ENCODE data around the gene PKM. TPM values are rescaled to one million over a fixed set of nuclear protein-coding genes. Genes with fewer than 3 reads are reported as not detected.

PKM gene
- total and polyA plus RNA-seq, 2 donors (not counting 3 experiments of a cell fraction or from before 2014, with no cell fraction given), result 689 to 968 TPM

- DNase-seq (ENCODE audit: low read depth, low spot score) (no peak), FAIRE-seq (no peak)
- BruUV-seq (replicated peaks), result no TSS peak
- CTCF ChIA-PET, result interaction anchor here (1.2 to 3.0 kb wide), 2 partner anchors 10 to 17 kb away, joined by 3 to 14 read pairs; no protein-coding TSS in a partner anchor
- Histone ChIP-seq H3K9ac (replicated peaks; ENCODE audit: extremely low read depth, insufficient read depth, low read length) (no peak overlapping the region), H3K9me3 (replicated peaks; ENCODE audit: control insufficient read depth, insufficient read depth, low read length) (no peaks in the 10 kb centered on the region), H2AFZ (ENCODE audit: low read depth, low read length) (no peak overlapping the region), H3K79me2 (ENCODE audit: control insufficient read depth, insufficient read depth, low read length) (peaks cover 71% of the 10 kb centered on the region), H3K27ac (ENCODE audit: insufficient read depth, low read depth, low read length) (no peak overlapping the region), H3K4me3 (replicated peaks in 1 of 3; ENCODE audit: insufficient read depth in 1 of 3, low read depth in 1 of 3, low read length in 3 of 3) (no peak overlapping the region), H3K4me1 (ENCODE audit: control insufficient read depth, extremely low read depth, insufficient read depth, low read length) (no peaks in the 10 kb centered on the region), H4K20me1 (replicated peaks; ENCODE audit: control insufficient read depth, extremely low read depth, insufficient read depth, low read length) (peaks cover 2% of the 10 kb centered on the region), H3K4me2 (ENCODE audit: insufficient read depth, low read length) (no peak overlapping the region), H3K9me1 (replicated peaks; ENCODE audit: control insufficient read depth, extremely low read depth, insufficient read depth, low read length) (no peaks in the 10 kb centered on the region), H3K27me3 (ENCODE audit: control insufficient read depth in 2 of 2, insufficient read depth in 2 of 2, low read length in 2 of 2) (no peaks in the 10 kb centered on the region), H3K36me3 (ENCODE audit: control insufficient read depth in 2 of 2, extremely low read depth in 1 of 2, insufficient read depth in 2 of 2, low read length in 2 of 2) (peaks cover 23 to 49% of the 10 kb centered on the region in 2 experiments)
- no peak for TF ChIP-seq MYC (IDR thresholded peaks at IDR 0.05; ENCODE audit: low read depth, low read length)
- no peak for TF ChIP-seq CTCF (IDR thresholded peaks at IDR 0.05; ENCODE audit: extremely low read depth in 1 of 2, insufficient read depth in 1 of 2, low read depth in 1 of 2, low read length in 2 of 2)
- no peak for TF ChIP-seq POLR2AphosphoS5 (IDR thresholded peaks at IDR 0.05; ENCODE audit: insufficient read depth, low read depth, low read length)
- TF ChIP-seq GATA2 (IDR thresholded peaks at IDR 0.05; ENCODE audit: insufficient read depth, insufficient read length, low read depth, low read length), result no peak
- no peak for TF ChIP-seq POLR2A (IDR thresholded peaks at IDR 0.05; ENCODE audit: low read depth, low read length)
- TF ChIP-seq JUN (IDR thresholded peaks at IDR 0.05; ENCODE audit: borderline replicate concordance, insufficient read depth, insufficient read length, low read depth), result no peak
- TF ChIP-seq FOS (IDR thresholded peaks at IDR 0.05; ENCODE audit: borderline replicate concordance, insufficient read depth, low read length), result no peak
- no peak for TF ChIP-seq EZH2 (IDR thresholded peaks at IDR 0.05; ENCODE audit: borderline replicate concordance, low read depth, low read length, severe bottlenecking)
- TF ChIP-seq MAX (IDR thresholded peaks at IDR 0.05; ENCODE audit: insufficient read depth, insufficient read length), result no peak
- intact Hi-C loops (cut with micrococcal nuclease) (no loop called here), dilution Hi-C loops (cut with MboI; ENCODE audit: extremely low pct_ligation_motif_present, low sequenced_read_pairs) (no loop called here)
- POLR2A ChIA-PET, result no interaction called here
These were observed 13.8 kb downstream of the PKM start for GRCh38 chr15:72217216-72217615.
